Measurements from ENCODE around the gene VANGL2. TPM values are rescaled to one million over a fixed set of nuclear protein-coding genes. Genes with fewer than 3 reads are reported as not detected.

Gene VANGL2
- polyA plus RNA-seq, 3 donors: 0.01 TPM; not detected in 2

DNA sequence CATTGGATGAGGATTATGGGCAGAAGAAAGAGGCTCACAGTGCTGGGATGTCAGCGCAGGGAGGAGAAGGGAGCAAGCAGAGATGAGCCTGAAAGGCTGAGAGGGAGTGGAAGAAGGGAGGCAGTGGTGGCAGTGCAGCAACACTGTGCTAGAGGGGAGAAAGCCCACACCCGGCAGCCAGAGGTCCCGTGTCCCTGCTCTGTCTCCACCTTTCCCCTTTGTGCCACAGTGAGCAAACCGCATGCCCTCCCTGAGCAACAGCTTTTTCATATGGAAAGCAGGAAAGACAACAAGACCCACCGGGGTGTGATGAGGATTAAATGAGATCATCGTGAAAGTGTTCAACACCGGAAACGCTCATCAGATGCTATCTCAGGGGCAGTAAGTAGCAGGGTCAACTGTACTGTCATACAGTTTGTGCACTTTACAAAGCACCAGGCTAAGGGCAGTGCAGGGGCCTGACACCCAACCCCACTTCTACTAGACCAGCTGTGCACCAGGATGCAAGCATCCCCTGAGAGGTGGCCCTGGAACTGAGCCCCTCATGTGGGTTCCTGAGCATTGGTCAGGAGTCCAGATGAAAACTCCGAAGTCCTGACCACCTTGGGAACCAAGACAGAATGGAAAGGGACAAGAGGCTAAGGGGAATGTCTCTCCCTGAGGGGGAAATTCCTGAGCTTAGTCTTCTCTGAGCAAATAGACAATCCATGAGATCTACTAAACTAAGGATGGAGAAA, 24.4 kb upstream of the VANGL2 start:
- Mint-ChIP-seq H3K27ac (peak overlapping the region; percentile 82 to 95 (median 94)), H3K27me3 (ENCODE audit: low read depth in 3 of 3) (peaks cover 1 to 6% (median 5%) of the 10 kb centered on the region in 3 donors), H3K36me3 (no peaks in the 10 kb centered on the region), H3K4me3 (peak overlapping the region; percentile 71 to 86), H3K4me1 (peaks cover 39% of the 10 kb centered on the region), H3K9me3 (no peaks in the 10 kb centered on the region)
- peak overlapping the region; percentile 50 to 75 for H3K27ac ChIP-seq (ENCODE audit: low read depth in 1 of 2, low read length in 2 of 2)
- no peaks in the 10 kb centered on the region for H3K27me3 ChIP-seq (ENCODE audit: control insufficient read depth in 2 of 2, insufficient read depth in 2 of 2, low read length in 2 of 2)
- H3K36me3 ChIP-seq (replicated peaks in 1 of 2; ENCODE audit: control insufficient read depth in 1 of 2, insufficient read depth in 2 of 2, low read length in 2 of 2): no peaks in the 10 kb centered on the region
- peak overlapping the region; percentile 28 for H3K9ac ChIP-seq (ENCODE audit: insufficient read depth, low read length, poor library complexity, severe bottlenecking)
- H3K4me1 ChIP-seq (ENCODE audit: control insufficient read depth in 1 of 2, insufficient read depth in 2 of 2, low read length in 2 of 2): peaks cover 28 to 37% of the 10 kb centered on the region in 2 donors
- DNase-seq: peak in 1 of 3 donors; percentile 30
- no peaks in the 10 kb centered on the region for H4K20me1 ChIP-seq (ENCODE audit: insufficient read depth, low read length)
- H3K4me3 ChIP-seq (replicated peaks in 1 of 3; ENCODE audit: low read depth in 2 of 3, low read length in 3 of 3): peak overlapping the region in 1 of 3 experiments; percentile 66
- peak overlapping the region; percentile 78 for H2AFZ ChIP-seq (ENCODE audit: insufficient read depth, low read depth, low read length, poor library complexity, severe bottlenecking)
- WGBS (ENCODE audit: insufficient coverage): 12% methylated on average over 3 of the region's 9 CpGs
- TF ChIP-seq, protein P1, sequence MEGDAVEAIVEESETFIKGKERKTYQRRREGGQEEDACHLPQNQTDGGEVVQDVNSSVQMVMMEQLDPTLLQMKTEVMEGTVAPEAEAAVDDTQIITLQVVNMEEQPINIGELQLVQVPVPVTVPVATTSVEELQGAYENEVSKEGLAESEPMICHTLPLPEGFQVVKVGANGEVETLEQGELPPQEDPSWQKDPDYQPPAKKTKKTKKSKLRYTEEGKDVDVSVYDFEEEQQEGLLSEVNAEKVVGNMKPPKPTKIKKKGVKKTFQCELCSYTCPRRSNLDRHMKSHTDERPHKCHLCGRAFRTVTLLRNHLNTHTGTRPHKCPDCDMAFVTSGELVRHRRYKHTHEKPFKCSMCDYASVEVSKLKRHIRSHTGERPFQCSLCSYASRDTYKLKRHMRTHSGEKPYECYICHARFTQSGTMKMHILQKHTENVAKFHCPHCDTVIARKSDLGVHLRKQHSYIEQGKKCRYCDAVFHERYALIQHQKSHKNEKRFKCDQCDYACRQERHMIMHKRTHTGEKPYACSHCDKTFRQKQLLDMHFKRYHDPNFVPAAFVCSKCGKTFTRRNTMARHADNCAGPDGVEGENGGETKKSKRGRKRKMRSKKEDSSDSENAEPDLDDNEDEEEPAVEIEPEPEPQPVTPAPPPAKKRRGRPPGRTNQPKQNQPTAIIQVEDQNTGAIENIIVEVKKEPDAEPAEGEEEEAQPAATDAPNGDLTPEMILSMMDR (IDR thresholded peaks at IDR 0.05): no peak
- intact Hi-C loops (cut with micrococcal nuclease): loop anchor here in 1 of 2 donors (5.0 kb wide), 2 partner anchors 39 to 184 kb away; partner anchors contain the start of gene CASQ1
- peak overlapping the region; percentile 74 for H3K4me2 ChIP-seq (replicated peaks; ENCODE audit: extremely low read depth, low read length, poor library complexity, severe bottlenecking)
- H3K9me3 ChIP-seq (replicated peaks in 1 of 2; ENCODE audit: control insufficient read depth in 1 of 2, insufficient read depth in 1 of 2, low read length in 2 of 2): no peaks in the 10 kb centered on the region
- H3K79me2 ChIP-seq (ENCODE audit: insufficient read depth, low read length): no peaks in the 10 kb centered on the region

DNA sequence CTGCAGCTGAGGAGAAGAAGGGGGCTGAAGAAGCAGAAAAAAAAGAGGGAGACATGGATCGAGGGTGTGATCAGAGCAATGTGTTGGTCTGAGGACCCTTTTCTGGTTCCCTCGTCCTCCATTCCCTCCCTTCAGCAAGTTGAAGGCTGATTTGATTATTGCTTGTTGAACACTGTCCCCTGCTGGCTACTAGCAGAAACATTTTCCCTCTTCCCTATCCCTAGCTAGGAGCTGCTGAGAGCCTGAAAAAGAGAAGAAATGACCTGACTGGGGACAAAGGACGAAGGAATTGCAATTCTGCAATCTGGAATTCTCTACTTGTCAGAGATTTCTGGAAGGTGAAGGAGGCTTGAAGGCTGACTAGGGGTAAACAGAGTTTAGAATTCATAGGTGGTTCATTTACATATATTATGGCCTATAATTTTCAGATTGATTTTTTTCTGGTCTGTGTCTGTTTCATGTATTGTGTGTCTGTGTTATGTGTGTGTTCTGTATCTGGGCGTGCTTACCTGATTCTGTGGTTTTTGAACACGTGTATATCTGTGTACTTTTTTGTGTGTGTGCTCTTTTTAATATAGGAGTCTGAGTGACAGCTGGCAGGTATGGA, 23.7 kb upstream of the VANGL2 start:
- H3K4me3 ChIP-seq (replicated peaks in 1 of 3; ENCODE audit: low read depth in 2 of 3, low read length in 3 of 3): peak overlapping the region in 1 of 3 experiments; percentile 66
- no peaks in the 10 kb centered on the region for H4K20me1 ChIP-seq (ENCODE audit: insufficient read depth, low read length)
- H3K79me2 ChIP-seq (ENCODE audit: insufficient read depth, low read length): no peaks in the 10 kb centered on the region
- 20% methylated on average over 1 of the region's 5 CpGs for WGBS (ENCODE audit: insufficient coverage)
- intact Hi-C loops (cut with micrococcal nuclease): loop anchor here in 1 of 2 donors (5.0 kb wide), 2 partner anchors 39 to 184 kb away; partner anchors contain the start of gene CASQ1
- H3K4me1 ChIP-seq (ENCODE audit: control insufficient read depth in 1 of 2, insufficient read depth in 2 of 2, low read length in 2 of 2): peaks cover 25 to 35% of the 10 kb centered on the region in 2 donors
- H3K27ac Mint-ChIP-seq: peak overlapping the region in 2 of 7 donors; percentile 46 to 82
- H3K27me3 ChIP-seq (ENCODE audit: control insufficient read depth in 2 of 2, insufficient read depth in 2 of 2, low read length in 2 of 2): no peaks in the 10 kb centered on the region
- peak; percentile 45 to 71 (median 64) for DNase-seq
- peak overlapping the region; percentile 78 for H2AFZ ChIP-seq (ENCODE audit: insufficient read depth, low read depth, low read length, poor library complexity, severe bottlenecking)
- no peaks in the 10 kb centered on the region for H3K36me3 ChIP-seq (replicated peaks in 1 of 2; ENCODE audit: control insufficient read depth in 1 of 2, insufficient read depth in 2 of 2, low read length in 2 of 2)
- peak overlapping the region; percentile 74 for H3K4me2 ChIP-seq (replicated peaks; ENCODE audit: extremely low read depth, low read length, poor library complexity, severe bottlenecking)
- H3K27ac ChIP-seq (ENCODE audit: low read depth in 1 of 2, low read length in 2 of 2): peak overlapping the region in 1 of 2 donors; percentile 75
- no peak overlapping the region for H3K9ac ChIP-seq (ENCODE audit: insufficient read depth, low read length, poor library complexity, severe bottlenecking)
- peaks cover 36% of the 10 kb centered on the region for H3K4me1 Mint-ChIP-seq
- H3K4me3 Mint-ChIP-seq: peak overlapping the region in 1 of 2 donors; percentile 86
- H3K27me3 Mint-ChIP-seq (ENCODE audit: low read depth in 3 of 3): peaks cover 1 to 6% (median 5%) of the 10 kb centered on the region in 3 donors
- H3K36me3 Mint-ChIP-seq: no peaks in the 10 kb centered on the region
- H3K9me3 Mint-ChIP-seq: no peaks in the 10 kb centered on the region
- H3K9me3 ChIP-seq (replicated peaks in 1 of 2; ENCODE audit: control insufficient read depth in 1 of 2, insufficient read depth in 1 of 2, low read length in 2 of 2): no peaks in the 10 kb centered on the region
- TF ChIP-seq, protein P1 (IDR thresholded peaks at IDR 0.05): peak; percentile 96
